HUES48 (cell line): ENCODE data around the gene LPCAT2.

Experiments used
- H3K27ac ChIP-seq: one replicate; pipeline ENCODE4 v1.7.0; 2013; ENCODE audit warnings: low read depth, low read length, inconsistent platforms
- H3K27me3 ChIP-seq: 2 replicates; pipeline ENCODE4 v1.6.1; 2013; ENCODE audit warnings: mild to moderate bottlenecking, low read length; ENCODE audit not compliant: control insufficient read depth, insufficient read depth
- H3K36me3 ChIP-seq: 2 replicates; pipeline ENCODE4 v1.6.1; 2013; ENCODE audit warnings: low read length; ENCODE audit not compliant: control insufficient read depth, insufficient read depth
- H3K4me1 ChIP-seq: 2 replicates; pipeline ENCODE4 v1.6.1; 2013; ENCODE audit warnings: mild to moderate bottlenecking, low read length; ENCODE audit not compliant: control insufficient read depth, insufficient read depth
- H3K4me3 ChIP-seq: 2 replicates; pipeline ENCODE4 v1.5.1; 2013; ENCODE audit warnings: mild to moderate bottlenecking, low read depth, low read length
- H3K9ac ChIP-seq: 2 replicates; pipeline ENCODE4 v1.6.1; 2013; ENCODE audit warnings: mild to moderate bottlenecking, low read depth, low read length, moderate library complexity
- H3K9me3 ChIP-seq: 2 replicates; pipeline ENCODE4 v1.6.1; 2013; ENCODE audit warnings: low read length; ENCODE audit not compliant: control insufficient read depth, insufficient read depth

LPCAT2 gene

GRCh38 chr16:55628306-55628968 is 119.6 kb downstream of the LPCAT2 start:
- Histone ChIP-seq H3K27me3 (no peaks in the 10 kb centered on the region), H3K9me3 (peaks cover 24% of the 10 kb centered on the region), H3K4me3 (no peak overlapping the region), H3K9ac (no peak overlapping the region), H3K27ac (peak overlapping the region; percentile 2), H3K36me3 (no peaks in the 10 kb centered on the region), H3K4me1 (peaks cover 9% of the 10 kb centered on the region; the same call in 1 of the 2 replicates)

GRCh38 chr16:55630774-55631173 is 121.9 kb downstream of the LPCAT2 start:
- Histone ChIP-seq H3K27ac (no peak overlapping the region), H3K36me3 (no peaks in the 10 kb centered on the region), H3K9ac (no peak overlapping the region), H3K9me3 (peaks cover 34% of the 10 kb centered on the region), H3K27me3 (no peaks in the 10 kb centered on the region), H3K4me1 (peaks cover 9% of the 10 kb centered on the region; the same call in 1 of the 2 replicates), H3K4me3 (no peak overlapping the region)

- H3K27ac ChIP-seq = no peak overlapping the region
- H3K9me3 ChIP-seq = peaks cover 34% of the 10 kb centered on the region
- H3K36me3 ChIP-seq = no peaks in the 10 kb centered on the region
- H3K27me3 ChIP-seq = no peaks in the 10 kb centered on the region
- H3K4me3 ChIP-seq = no peak overlapping the region
- H3K4me1 ChIP-seq = peaks cover 9% of the 10 kb centered on the region; the same call in 1 of the 2 replicates
- H3K9ac ChIP-seq = no peak overlapping the region
These were observed 123.4 kb downstream of the LPCAT2 start for GRCh38 chr16:55632259-55632658.

GRCh38 chr16:55634193-55634592 is 125.3 kb downstream of the LPCAT2 start:
- H3K27ac ChIP-seq = no peak overlapping the region
- no peaks in the 10 kb centered on the region for H3K27me3 ChIP-seq
- H3K4me1 ChIP-seq = no peaks in the 10 kb centered on the region
- peaks cover 34% of the 10 kb centered on the region for H3K9me3 ChIP-seq
- no peak overlapping the region for H3K4me3 ChIP-seq
- H3K9ac ChIP-seq = no peak overlapping the region
- H3K36me3 ChIP-seq = no peaks in the 10 kb centered on the region
